ENCODE measurements around the gene PLEKHA8. TPM values are rescaled to one million over a fixed set of nuclear protein-coding genes. Genes with fewer than 3 reads are reported as not detected.

PLEKHA8 gene
- total RNA-seq, 6 experiments from 2014 or later: 2.7 to 8.1 (median 4.4) TPM

DNA sequence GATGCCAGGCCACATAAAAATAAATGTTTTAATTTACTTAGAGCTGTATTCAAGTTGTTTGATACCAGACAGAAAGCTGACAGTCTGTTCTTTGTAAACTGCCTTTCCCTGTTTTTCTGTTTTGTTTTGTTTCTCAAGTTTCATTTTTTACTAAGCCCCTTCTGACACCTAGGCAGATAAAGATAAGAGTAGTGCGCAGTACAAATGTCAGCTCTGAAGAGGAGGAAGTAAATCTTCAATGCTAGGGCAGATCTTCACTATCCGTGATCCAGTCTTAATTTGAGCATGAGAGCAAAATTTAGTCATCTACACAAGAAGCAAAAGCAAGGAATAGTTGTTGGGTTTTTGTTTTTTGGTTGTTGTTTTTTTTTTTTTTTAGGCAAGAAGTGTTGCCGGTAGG, 133.9 kb downstream of the PLEKHA8 start:
- 53% methylated on average over 3 of the region's 3 CpGs for WGBS (ENCODE audit: insufficient coverage, low coverage, low lambda C conversion rate, missing lambda C conversion rate)
- no peak for DNase-seq
- peaks cover 0 to 16% (median 7%) of the 10 kb centered on the region in 4 donors for H3K4me1 ChIP-seq
- no peaks in the 10 kb centered on the region for H3K36me3 ChIP-seq
- intact Hi-C loops (cut with DNase I): no loop called here
- TF ChIP-seq, protein P1, sequence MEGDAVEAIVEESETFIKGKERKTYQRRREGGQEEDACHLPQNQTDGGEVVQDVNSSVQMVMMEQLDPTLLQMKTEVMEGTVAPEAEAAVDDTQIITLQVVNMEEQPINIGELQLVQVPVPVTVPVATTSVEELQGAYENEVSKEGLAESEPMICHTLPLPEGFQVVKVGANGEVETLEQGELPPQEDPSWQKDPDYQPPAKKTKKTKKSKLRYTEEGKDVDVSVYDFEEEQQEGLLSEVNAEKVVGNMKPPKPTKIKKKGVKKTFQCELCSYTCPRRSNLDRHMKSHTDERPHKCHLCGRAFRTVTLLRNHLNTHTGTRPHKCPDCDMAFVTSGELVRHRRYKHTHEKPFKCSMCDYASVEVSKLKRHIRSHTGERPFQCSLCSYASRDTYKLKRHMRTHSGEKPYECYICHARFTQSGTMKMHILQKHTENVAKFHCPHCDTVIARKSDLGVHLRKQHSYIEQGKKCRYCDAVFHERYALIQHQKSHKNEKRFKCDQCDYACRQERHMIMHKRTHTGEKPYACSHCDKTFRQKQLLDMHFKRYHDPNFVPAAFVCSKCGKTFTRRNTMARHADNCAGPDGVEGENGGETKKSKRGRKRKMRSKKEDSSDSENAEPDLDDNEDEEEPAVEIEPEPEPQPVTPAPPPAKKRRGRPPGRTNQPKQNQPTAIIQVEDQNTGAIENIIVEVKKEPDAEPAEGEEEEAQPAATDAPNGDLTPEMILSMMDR (IDR thresholded peaks at IDR 0.05): no peak
- no peak for TF ChIP-seq POLR2A (IDR thresholded peaks at IDR 0.05)
- no peaks in the 10 kb centered on the region for H3K9me3 ChIP-seq
- H3K27ac ChIP-seq: no peak overlapping the region
- no peak overlapping the region for H3K4me3 ChIP-seq
- no peaks in the 10 kb centered on the region for H3K27me3 ChIP-seq
- ATAC-seq: no peak

GRCh38 chr7:30162622-30163124, 134.5 kb downstream of the PLEKHA8 start:
- peaks cover 0 to 16% (median 7%) of the 10 kb centered on the region in 4 donors for H3K4me1 ChIP-seq
- DNase-seq (no peak), ATAC-seq (no peak)
- intact Hi-C loops (cut with DNase I): no loop called here
- no peaks in the 10 kb centered on the region for H3K27me3 ChIP-seq
- no peak overlapping the region for H3K27ac ChIP-seq
- no peak for TF ChIP-seq POLR2A (IDR thresholded peaks at IDR 0.05)
- TF ChIP-seq, protein P1 (IDR thresholded peaks at IDR 0.05): no peak
- WGBS (ENCODE audit: insufficient coverage, low coverage, low lambda C conversion rate, missing lambda C conversion rate): 46% methylated on average over 5 of the region's 5 CpGs
- no peak overlapping the region for H3K4me3 ChIP-seq
- no peaks in the 10 kb centered on the region for H3K36me3 ChIP-seq
- H3K9me3 ChIP-seq: no peaks in the 10 kb centered on the region

DNA sequence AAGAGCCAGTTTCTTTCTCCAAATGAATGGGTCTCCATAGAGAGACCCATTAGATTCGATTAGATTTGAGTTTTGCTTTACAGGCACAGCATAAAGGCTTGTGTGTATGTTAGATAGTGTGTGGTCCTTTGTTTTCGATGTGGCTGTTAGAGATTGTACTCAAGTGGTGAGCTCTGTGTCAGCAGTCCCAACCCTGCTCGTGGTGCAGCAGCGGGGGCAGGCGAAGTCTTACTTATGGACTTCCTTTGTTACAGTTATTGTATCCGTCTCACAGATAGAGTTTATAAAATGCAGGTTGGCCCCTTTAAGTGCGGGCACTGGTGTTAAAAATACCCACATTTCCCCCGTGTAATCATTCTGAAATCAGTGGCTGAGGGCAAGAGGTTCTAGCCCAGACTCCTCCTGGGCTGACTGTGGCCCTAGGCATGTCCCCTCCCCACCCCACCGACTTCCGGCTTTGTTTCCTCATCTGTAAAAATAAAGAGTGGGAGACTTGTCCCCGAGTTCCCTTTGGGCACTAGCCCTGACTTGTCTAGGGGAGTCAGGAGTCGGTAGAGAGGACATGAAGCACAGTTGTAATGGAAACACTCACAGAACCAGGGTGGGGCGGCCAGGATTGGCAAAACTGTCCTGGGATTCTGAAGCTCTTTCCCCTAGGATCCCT, 135.2 kb downstream of the PLEKHA8 start:
- H3K27me3 ChIP-seq: no peaks in the 10 kb centered on the region
- H3K4me3 ChIP-seq: no peak overlapping the region
- intact Hi-C loops (cut with DNase I): no loop called here
- no peak for TF ChIP-seq POLR2A (IDR thresholded peaks at IDR 0.05)
- TF ChIP-seq, protein P1 (IDR thresholded peaks at IDR 0.05): no peak
- H3K9me3 ChIP-seq: no peaks in the 10 kb centered on the region
- H3K4me1 ChIP-seq: peaks cover 0 to 16% (median 7%) of the 10 kb centered on the region in 4 donors
- WGBS (ENCODE audit: insufficient coverage, low coverage, low lambda C conversion rate, missing lambda C conversion rate): 47% methylated on average over 11 of the region's 13 CpGs
- H3K36me3 ChIP-seq: no peaks in the 10 kb centered on the region
- H3K27ac ChIP-seq: peak overlapping the region in 1 of 3 donors; percentile 20
- DNase-seq (no peak), ATAC-seq (peak; percentile 24 to 48 (median 35))

DNA sequence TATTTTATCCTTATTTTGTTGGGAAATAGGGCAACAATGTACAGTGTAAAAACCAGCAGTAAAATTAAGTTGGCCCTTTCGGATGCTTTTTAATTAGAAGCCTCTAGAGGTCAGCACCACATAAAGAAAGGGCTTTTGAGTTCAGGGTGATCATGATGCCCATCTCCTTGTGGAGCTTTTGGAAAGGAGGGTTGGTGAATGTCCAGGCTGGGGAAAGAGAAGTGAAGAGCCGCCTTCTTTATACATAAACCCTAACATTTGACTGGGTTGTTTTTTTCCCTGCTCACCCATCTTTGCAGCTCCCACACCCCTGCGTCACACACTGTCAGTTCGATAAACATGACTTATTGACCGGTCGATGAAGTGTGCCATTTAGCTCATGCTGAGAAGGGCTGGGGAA, 136.4 kb downstream of the PLEKHA8 start:
- no peaks in the 10 kb centered on the region for H3K27me3 ChIP-seq
- peaks cover 0 to 16% (median 7%) of the 10 kb centered on the region in 4 donors for H3K4me1 ChIP-seq
- no peak for DNase-seq
- no peak overlapping the region for H3K4me3 ChIP-seq
- H3K36me3 ChIP-seq: no peaks in the 10 kb centered on the region
- no peak overlapping the region for H3K27ac ChIP-seq
- ATAC-seq: peak; percentile 80 to 83 (median 81)
- intact Hi-C loops (cut with DNase I): no loop called here
- H3K9me3 ChIP-seq: no peaks in the 10 kb centered on the region
- WGBS (ENCODE audit: insufficient coverage, low coverage, low lambda C conversion rate, missing lambda C conversion rate): 48% methylated on average over 6 of the region's 6 CpGs
- no peak for TF ChIP-seq POLR2A (IDR thresholded peaks at IDR 0.05)
- TF ChIP-seq, protein P1 (IDR thresholded peaks at IDR 0.05): peak; percentile 58 to 67 (median 60)

All from right lobe of liver (tissue), 6 donors.